ENCODE results near the gene EFEMP2. TPM values are rescaled to one million over a fixed set of nuclear protein-coding genes. Genes with fewer than 3 reads are reported as not detected.
"Not testable (repeated sequence)": the region's sequence is repeated elsewhere in the genome, so short reads cannot be mapped to it uniquely, and the experiment has no call there.

The EFEMP2 gene
- total RNA-seq, 1 experiment from 2014 or later: 1.6 TPM

DNA sequence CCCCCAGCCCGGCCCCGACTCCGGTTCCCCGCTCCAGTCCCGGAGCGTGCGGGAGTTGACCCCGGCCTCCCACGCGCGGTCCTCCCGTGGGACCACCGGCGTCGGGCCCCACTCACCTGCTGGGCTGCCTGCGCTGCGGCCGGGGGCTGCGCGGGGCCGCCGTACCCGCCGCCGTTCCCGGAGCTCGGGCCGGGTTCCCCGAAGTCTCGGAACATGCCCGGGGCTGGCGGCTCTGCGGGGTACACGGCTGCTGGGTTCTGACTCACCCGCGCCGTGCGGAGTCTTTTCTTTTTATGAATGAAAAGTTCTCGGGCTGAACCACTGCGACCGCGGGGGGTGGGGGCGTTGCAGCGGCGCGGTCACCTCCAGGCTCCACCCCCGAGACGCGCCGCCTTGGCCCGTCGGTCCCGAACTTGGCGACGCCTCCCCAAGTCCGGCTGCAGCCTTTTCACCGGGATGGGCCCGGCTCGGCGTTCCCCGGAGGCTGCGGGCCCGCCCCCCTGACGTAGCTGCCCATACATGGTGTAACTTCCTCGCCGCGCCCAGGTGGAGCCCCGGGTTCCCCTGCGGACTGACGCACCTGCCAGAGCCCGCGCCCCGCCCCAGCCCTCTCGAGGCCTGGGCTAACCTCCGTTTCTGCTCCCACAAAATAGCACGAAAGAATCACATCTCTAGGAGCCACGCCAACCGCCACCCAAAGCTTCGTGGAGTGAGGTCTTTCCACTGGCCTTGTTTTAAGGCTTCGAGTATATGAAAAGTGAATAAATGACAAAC lies 27.7 kb upstream of the EFEMP2 start, which contains the start of gene FOSL1:
FOSL1 (minus strand) TSS at position 264 of the 774 bp plus-strand sequence; CDS start at position 215, 49 bp downstream.
- peak; percentile 98 for DNase-seq (ENCODE audit: low spot score)

DNA sequence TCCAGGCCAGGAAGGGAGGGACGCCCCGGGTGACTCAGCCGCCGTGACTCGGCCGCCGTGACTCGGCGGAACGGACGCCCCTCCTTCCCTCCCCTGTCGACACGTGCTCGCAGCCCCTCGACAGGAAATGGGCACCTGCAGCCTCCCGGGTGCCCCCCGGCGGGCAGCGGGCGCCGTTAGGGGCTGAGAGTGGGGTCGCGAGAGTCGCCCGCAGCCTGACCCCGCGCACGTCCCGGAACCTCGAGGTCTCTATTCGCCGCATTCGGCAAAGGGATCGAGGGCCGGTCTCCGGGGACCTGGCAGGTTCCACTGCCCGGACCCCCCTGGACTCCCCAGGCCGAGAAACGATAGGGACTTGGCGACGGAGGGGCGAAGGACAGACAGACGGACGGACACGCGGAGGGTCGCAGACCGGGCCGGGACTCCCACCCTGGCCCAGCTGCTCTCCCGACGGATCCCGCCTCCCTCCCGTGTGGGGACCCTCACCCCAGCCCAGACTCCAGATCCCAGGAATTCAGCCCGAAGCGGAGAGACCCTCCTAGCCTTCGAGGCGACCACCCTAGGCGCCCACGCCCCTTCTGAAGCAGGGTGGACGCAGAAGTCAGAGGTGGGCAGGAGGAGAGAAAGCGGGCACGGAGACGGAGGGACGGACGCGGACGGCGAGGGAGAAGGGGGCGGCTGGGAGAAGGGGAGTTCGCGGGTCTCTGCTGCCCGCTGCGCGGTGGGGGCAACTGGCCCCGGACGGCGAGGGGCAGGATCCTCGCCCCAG lies 26.9 kb upstream of the EFEMP2 start:
- peak; percentile 76 for DNase-seq (ENCODE audit: low spot score)

DNA sequence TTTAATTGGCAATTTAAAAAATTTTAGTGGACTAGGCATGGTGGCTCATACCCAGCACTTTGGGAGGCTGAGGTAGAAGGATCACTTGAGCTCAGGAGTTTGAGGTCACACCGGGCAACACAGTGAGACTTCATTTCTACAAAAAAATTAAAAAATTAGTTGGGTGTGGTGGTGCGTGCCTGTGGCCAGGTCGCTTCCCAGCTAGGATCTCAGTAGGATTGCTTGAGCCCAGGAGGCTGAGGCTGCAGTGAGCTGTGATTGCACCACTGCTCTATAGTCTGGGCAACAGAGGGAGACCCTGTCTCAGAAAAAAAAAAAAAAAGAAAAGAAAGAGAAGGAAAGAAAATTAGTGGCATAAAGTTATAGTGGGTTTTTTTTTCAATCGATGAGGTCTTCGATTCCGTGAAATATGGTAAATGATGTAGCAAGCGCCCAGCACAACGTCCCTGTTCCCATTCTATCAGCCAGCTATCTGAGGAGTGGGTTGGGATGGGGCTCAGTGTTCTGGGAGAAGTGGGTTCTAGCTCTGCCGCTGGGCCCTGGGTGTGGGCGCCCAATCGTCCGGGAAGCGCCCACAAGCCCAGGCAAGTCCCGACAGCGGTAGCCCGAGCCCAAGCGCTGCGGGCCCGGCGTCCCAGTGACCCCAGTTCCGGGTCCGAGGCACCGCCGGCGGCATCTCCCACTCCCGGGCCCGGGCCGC lies 26.2 kb upstream of the EFEMP2 start:
- no peak for DNase-seq (ENCODE audit: low spot score)

DNA sequence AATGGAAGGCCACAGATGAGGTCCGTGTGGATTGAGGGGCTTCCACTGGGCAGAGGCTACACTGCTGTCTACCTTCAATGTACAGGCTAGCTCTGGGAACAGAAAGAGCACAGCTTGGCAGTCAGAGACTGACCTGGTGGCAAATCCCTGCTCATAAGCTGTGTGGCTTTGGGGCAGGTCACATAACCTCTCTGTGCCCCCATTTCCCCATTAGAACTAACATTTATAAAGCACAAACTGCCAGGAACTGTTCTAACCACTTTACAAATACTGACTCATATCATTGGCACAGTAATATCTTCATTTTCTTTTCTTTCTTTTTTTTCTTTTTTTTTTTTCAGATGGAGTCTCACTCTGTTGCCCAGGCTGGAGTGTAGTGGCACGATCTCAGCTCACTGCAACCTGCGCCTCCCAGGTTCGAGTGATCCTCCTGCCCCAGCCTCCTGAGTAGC lies 24.4 kb upstream of the EFEMP2 start:
- no peak for DNase-seq (ENCODE audit: low spot score)

DNA sequence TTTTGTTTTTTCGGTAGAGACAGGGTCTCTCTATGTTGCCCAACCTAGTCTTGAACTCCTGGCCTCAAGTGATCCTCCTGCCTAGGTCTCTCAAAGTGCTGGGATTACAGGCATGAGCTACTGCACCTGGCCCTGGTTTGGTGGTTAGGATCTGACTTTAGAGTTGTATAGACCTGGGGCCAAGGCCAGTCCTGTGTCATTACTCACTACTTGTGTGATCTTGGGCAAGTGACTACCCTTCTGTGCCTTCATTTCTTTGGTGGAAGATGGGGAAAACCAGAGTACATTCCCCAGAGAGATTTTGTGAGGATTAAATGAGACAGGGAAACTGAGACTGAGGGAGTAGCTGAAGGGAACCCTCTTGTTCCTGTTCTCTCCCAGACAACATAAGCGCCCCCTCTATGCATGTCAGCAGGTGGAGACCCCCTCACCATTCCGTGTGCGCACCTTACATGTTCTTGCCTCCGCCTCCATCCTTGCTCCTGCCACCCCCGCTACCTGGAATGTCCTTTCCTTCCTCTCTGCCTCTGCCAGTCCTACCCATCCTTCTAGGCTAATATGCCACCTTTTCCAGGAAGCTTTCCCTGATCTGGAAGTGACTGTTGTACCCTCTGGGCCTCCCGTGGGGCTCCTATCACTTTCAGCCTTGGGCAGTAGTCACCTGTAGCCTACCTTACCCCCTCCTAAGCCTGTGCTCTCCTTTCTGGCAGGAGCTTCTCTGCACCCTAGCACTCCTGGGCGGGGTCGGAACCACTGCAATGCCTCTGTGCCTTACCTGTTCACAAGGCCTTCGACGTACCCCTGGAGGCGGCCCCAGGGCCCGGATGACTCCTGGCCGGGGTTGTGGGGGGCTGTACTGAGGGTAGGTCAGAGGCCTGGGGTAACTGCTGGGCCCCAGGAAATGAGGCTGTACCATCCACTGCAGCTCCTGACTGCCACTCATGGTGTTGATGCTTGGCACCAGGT lies 23.7 kb upstream of the EFEMP2 start:
- no peak for DNase-seq (ENCODE audit: low spot score)

DNA sequence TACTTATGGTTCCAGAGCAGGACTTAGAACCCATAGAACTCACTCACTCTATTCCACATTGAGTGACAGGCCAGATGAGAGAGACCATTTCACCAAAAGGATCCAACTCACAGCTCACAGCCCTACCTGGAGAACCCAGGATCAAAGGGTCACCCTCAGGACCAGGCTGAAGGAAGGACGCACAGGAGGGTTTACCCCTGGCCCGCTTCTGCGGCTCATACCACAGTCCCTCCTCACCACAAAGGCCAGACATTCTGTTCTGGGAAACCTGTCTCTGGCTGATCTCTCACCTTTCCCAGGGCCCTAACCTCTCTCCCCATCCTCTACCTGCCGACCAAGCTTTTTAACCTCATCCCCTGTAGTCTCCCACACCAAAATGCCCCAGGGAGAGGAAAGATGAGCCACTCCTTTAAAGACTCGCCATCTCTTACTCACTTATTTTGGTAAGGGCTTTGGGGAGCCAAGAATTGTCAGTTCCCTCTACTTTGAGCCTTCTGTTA lies 22.9 kb upstream of the EFEMP2 start:
- DNase-seq (ENCODE audit: low spot score): no peak

DNA sequence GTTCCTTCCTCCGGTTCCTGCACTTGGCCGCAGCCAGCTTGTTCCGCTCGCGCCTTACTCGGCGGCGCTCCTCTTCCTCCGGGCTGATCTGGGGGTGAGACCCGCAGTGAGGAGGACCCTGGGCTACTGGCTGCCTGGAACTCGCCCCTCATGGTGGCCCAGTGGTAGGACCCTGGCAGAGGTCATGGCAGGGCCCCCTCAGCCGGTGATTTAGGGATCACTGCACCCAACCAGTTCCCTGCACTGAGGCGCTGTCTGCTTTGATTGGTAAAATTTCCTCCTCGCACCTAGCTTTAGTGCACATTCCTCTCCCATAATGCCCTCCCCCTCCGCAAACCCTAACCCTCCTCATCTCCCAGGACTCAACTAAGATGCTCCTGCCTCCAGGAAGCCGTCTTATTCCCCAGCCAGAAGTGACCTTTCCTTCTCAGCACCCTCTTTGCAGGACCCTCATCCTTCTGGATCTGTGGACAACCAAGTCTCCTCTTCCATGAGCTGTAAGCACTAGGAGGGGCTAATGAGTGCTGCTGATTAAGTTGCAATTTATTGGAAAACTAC lies 21.5 kb upstream of the EFEMP2 start:
- no peak for DNase-seq (ENCODE audit: low spot score)

DNA sequence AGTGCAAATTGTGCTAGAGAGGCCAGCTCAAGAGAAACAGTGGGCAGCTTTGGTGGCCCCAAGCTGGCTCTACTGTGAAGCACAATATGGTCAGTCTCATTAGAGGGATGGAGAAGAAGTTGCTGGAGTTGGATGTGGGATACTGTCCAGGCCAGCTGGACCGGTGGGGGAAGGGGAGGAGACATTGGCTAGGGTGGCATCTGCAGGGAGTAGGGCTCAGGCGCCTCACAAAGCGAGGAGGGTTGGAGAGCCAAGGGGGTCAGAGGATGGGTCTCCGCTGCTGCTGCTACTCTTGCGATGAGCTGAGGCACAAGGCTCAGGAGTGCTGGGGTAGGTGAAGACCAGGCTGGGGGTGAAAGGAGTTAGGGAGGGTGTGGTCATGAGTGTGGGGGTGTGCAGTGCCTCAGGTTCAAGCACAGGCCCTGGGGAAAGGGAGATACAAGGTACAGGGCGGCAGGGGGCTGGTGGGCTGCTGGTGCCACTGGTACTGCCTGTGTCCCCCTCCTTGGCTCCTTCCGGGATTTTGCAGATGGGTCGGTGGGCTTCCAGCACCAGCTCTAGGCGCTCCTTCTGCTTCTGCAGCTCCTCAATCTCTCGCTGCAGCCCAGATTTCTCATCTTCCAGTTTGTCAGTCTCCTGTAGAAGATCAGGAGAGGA lies 20.2 kb upstream of the EFEMP2 start:
- no peak for DNase-seq (ENCODE audit: low spot score)

DNA sequence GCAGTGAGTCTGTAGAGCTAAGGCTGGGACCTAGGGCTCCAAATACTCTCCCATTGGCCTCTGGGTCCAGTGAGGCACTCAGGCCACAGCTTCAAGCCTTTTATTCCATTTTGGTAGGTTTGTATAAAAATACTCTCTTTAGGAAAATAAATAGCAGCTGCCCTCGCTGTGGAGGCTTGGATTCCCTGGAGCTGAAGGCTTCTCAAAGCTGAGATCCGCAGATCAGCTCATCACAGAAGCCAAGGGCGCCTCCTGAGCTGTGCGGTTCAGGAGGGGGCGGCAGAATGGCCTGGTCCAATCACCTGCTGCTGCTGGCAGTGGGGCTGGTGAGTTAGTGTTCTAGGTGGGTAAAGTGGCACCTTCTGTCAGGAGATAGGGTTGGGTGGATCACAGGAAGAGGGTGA lies 19.5 kb upstream of the EFEMP2 start:
- not testable (repeated sequence) for DNase-seq (ENCODE audit: low spot score)

DNA sequence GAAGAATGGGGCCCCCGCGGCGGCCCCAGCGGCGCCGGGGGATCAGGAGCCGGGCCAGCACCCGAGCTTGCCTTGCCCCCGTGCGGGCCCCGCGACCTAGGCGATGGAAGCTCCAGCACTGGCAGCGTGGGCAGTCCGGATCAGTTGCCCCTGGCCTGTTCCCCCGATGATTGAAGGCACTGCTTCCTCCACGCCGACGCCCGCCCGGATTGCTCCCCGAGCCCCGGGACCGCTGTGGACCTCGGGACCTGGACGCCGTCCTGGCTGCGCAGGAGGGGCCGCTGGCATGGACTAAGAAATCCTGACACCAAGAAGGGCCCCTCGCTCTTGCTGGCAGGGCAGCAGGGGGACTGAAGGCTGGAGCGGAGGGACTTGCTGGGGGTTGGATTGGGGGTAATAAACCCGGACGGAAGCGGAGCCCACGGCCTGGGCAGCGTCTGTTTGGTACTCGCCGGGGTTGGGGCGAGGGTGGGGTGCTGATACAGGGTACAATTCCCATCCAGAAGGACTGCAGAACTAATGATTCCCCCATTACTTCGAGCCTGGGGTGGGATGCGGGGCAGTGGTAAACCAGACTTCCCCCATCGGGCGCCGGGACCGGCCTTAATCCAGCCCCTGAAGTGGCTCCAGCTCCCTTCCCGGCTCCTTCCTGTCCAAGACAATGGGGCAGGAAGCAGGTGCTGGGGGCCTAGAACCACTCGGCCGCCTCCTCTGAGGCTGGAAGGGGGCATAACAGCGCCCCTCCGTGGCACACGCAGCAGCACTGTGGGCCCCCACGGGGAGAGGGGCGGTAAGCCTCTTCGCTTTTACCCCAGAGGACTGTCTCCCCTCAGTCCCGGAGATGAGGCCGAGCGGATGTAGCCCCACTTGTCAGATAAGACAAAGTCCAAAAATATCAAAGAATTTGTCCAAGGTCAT lies 18.9 kb upstream of the EFEMP2 start:
- no peak for DNase-seq (ENCODE audit: low spot score)

DNA sequence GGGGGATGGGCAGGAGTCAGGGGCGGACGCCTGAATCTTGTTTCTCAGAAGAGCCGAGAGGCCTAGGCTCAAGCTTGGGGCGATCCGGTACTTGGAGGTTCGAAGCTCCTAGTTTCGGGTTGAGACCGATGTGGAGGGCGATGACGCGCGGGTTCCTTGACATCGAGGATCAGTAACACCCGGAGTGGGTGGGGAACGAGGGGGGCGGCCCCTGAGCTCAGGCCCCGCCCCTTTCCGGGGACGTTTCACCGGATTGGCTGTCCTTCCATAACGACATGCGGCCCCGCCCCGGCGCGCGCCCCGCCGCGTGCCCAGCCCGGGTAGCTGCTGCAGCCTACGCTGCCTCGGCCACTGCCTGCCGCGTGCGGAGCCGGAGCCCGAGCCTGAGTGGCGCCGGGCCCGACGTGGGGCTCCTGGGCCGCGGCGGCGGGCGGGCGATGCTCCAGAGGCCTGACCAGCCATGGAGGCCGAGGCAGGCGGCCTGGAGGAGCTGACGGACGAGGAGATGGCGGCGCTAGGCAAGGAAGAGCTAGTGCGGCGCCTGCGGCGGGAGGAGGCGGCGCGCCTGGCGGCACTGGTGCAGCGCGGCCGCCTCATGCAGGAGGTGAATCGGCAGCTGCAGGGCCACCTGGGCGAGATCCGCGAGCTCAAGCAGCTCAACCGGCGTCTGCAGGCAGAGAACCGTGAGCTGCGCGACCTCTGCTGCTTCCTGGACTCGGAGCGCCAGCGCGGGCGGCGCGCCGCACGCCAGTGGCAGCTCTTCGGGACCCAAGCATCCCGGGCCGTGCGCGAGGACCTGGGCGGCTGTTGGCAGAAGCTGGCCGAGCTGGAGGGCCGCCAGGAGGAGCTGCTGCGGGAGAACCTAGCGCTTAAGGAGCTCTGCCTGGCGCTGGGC lies 18.0 kb upstream of the EFEMP2 start, which contains the start of gene CCDC85B:
CCDC85B (plus strand) TSS at position 350 of the 895 bp plus-strand sequence; CDS start at position 461, 111 bp downstream.
- DNase-seq (ENCODE audit: low spot score): peak; percentile 98

DNA sequence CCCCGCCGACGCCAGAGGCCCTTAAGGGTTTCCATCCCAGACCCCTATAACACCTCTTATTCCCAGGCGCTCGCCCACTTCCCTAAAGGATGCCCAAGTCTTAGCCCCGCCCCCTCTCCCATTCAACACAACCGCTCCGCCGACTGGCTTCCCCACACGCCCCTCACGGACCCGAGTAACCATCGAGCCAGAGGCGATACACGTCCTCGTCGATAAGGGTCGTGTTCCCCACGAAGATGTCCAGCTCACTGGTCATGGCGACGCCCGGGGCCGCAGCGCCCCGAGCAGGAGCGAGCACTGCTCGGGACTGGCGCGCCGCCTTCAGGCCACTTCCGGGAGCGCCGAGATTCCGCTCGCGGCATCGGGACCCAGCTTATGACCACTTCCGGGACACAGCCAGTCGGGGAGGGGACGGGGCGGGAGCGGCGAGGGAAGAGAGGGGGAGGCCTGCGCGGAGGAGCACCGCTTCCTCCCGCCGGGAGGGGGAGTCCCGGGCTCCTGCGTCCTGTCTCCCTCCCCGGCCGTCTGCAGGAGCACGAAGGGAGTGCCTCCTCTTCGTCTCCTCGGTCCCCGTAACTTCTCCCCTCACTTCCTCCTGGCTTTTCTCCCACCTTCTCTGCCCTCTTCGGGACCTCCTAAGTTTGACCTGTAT lies 15.7 kb upstream of the EFEMP2 start, which contains the start of gene FIBP:
FIBP (minus strand) TSS at position 309 of the 652 bp plus-strand sequence; CDS start at position 256, 53 bp downstream.
- peak; percentile 99 for DNase-seq (ENCODE audit: low spot score)

DNA sequence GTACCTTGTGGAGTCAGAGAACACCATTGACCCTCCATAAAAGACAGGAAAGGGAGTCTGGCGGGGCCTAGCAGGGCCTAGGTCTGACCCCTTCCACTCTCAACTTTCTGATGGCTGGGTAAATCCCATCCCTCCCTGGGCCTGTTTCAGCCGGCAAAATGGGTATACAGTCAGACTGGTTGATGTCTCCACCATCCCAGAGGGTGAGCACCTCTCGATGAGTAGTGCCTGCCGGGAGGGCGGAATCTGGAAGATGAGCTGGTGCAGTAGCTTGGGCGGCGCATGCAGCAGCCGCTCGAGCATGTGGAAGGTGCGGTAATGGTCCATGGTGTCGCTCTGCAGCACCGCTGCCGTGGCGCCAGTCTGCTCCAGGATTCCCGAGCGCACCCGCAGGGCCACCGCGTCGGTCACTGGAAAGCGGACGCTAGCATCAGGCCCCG lies 15.1 kb upstream of the EFEMP2 start:
- no peak for DNase-seq (ENCODE audit: low spot score)

DNA sequence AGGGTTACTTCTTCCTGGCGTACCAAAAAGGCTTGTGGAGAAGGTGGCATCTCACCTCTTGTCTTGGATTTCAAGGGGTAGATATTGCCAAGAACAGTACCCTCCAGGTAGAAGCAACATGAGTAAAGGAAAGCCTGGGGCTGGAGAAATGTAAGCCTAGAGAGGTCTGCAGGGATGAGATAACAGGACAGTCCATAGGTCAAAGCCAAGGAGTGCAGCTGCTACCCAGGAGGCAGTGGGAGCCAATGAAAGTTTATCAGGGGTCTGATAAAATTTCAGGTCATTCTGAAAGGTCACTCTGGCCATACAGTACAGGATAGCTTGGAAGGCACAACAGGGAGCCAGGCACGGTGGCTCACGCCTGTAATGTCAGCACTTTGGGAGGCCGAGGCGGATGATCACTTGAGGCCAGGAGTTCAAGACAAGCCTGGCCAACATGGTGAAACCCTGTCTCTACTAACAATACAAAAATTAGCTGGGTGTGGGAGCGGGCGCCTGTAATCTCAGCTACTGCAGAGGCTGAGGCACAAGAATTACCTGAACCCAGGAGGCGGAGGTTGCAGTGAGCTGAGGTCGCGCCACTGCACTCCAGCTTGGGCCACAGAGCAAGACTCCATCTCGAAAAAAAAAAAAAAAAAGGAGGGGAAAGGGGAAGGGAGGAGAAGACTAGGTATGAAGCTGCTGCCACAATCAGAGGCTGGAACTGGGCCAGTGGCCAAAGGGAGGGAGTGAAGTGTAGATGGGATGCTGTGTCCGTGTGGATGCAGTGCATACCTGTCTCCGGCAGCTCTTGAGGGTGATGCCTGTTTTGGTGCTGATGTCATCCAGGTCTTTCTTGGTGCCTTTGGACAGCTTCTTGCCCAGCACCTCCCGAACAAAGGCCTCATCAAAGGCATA lies 14.5 kb upstream of the EFEMP2 start:
- peak; percentile 19 for DNase-seq (ENCODE audit: low spot score)

DNA sequence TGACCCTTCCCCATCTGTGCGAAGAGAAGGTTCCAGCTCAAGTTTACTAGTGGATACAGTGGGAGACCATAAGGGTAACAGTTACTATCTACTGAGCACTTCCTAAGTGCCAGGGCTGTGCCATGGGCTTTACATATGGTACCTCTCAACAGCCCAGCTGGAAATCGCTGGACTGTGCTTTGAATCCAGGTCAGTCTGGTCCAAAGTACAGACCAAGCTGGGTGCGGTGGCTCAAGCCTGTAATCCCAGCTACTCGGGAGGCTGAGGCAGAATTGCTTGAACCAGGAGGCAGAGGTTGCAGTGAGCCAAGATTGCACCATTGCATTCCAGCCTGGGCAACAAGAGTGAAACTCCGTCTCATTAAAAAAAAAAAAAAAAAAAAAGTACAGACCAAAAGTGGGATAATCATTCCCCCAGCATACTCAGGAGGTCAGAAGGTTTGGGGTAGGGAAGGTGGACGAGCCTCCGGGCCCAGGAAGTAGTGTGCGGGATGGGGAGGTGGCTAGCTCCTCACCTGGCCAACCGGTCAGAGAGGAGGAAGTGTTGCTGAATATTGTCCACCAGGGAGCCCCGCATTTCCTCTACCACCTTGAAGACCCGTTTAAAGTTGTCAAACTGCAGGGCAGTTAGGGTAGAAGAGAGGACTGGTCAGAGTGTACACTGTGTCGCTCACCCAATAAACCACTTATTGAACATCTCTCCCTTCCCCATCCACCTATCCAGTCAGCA lies 13.4 kb upstream of the EFEMP2 start:
- DNase-seq (ENCODE audit: low spot score): no peak
